Adrenal gland (tissue), 12 donors: Measurements from ENCODE around the gene CARD10. TPM values are rescaled to one million over a fixed set of nuclear protein-coding genes. Genes with fewer than 3 reads are reported as not detected.
A peak's percentile ranks its signal among the peaks of the same experiment; 100 is the strongest.

Source experiments
- DNase-seq, 7 donors: peaks; one replicate each; pipeline ENCODE4 v3.0.0-alpha.2; 2019 to 2020
- H3K27ac ChIP-seq, 5 donors: fragments of 200-600 bp; sonication (generic) in 4 of 5; 1 replicate in 3 of 5; 2 replicates in 2 of 5; pipeline versions ENCODE4 v1.5.1 to v1.8.0; 2016 to 2020; ENCODE audit warnings: mild to moderate bottlenecking in 1 of 5
- H3K27me3 ChIP-seq: fragments of 200-600 bp; 2 replicates; pipeline ENCODE4 v1.8.0; 2021
- H3K36me3 ChIP-seq, 2 donors: fragments of 200-600 bp; replicated peaks in 1 of 2; 1 replicate in 1 of 2; 2 replicates in 1 of 2; pipeline versions ENCODE4 v1.5.1 to v1.8.0; 2018 to 2022
- H3K4me1 ChIP-seq, 2 donors: fragments of 200-600 bp; replicated peaks in 1 of 2; 1 replicate in 1 of 2; 2 replicates in 1 of 2; pipeline versions ENCODE4 v1.5.1 to v1.8.0; 2018 to 2021
- H3K4me3 ChIP-seq, 4 donors: fragments of 200-600 bp; sonication (generic) in 3 of 4; one replicate each; pipeline ENCODE4 v1.5.1; 2016 to 2018
- H3K9me3 ChIP-seq, 3 donors: fragments of 200-600 bp; sonication (generic) in 1 of 3; replicated peaks in 1 of 3; 1 replicate in 2 of 3; 2 replicates in 1 of 3; pipeline versions ENCODE4 v1.5.1 to v1.8.0; 2016 to 2021
- POLR2A ChIP-seq, 2 donors: fragments of 450-650 bp; IDR thresholded peaks; one replicate each; pipeline ENCODE4 v1.6.1; 2017; ENCODE audit warnings: antibody characterized with exemption in 2 of 2, mild to moderate bottlenecking in 2 of 2, moderate library complexity in 1 of 2
- WGBS, 4 donors: extraction: QIAGEN DNeasy Blood & Tissue Kit in 2 of 4; methylation state at CpG; one replicate each; pipeline versions ENCODE4 v1.1.5 to v1.1.7; 2013 to 2017; 5-methylcytosine and 5-hydroxymethylcytosine counted together
- intact Hi-C, 2 donors: fragments of 100-400 bp; cut with DNase I; formaldehyde crosslinking; loops; one replicate each; pipeline versions ENCODE4 v1.14.1 to v1.15.0; 2022 to 2023
- polyA plus RNA-seq, 3 donors: library from polyadenylated mRNA; stranded (reverse); fragments of 200-250 nt in 2 of 3; fragments of 350-450 nt in 1 of 3; fragmentation: Illumina TruSeq in 1 of 3; extraction: RNeasy Lipid Tissue Mini Kit (QIAGEN cat#74804) in 1 of 3; gene quantifications; one replicate each; pipeline ENCODE4 v1.2.3, GENCODE V29; 2013 to 2014
- total RNA-seq, 9 donors: library from RNA; depleted of rRNA in 4 of 9; stranded (reverse); fragments of >200 nt in 4 of 9; fragments of 120-200 nt in 1 of 9; fragmentation: NEBNext Ultra II Directional in 1 of 9; extraction: Animal tissue kit (Norgen Biotek cat#: 25700) in 1 of 9; gene quantifications; one replicate each; pipeline versions ENCODE4 v1.1.0 to v1.2.4, GENCODE V29; 2013 to 2023
- TF ChIP-seq, protein P1 (sequence below), 6 experiments: fragments of 450-650 bp in 4 of 6; fragments of 200-600 bp in 2 of 6; sonication (generic) in 1 of 6; IDR thresholded peaks; 1 replicate in 5 of 6; 2 replicates in 1 of 6; pipeline versions ENCODE4 v1.5.1 to v1.8.0; 2016 to 2021; ENCODE audit warnings: antibody characterized with exemption in 6 of 6, mild to moderate bottlenecking in 2 of 6, moderate library complexity in 1 of 6
- donor health status: healthy with polysubstance abuse.
- donor health status: Bipolar disorder and iron deficiency.
- donor health status: DM: yes; HTN: yes; CAD: no.
- donor health status: DM: no; HTN: no; CAD: no.
- donor health status: DM: no; HTN: no; CAD: no.
- donor health status: DM: yes; HTN: yes; CAD: no.

The CARD10 gene
- total and polyA plus RNA-seq, 12 donors: 3.3 to 34.2 (median 19.0) TPM

DNA sequence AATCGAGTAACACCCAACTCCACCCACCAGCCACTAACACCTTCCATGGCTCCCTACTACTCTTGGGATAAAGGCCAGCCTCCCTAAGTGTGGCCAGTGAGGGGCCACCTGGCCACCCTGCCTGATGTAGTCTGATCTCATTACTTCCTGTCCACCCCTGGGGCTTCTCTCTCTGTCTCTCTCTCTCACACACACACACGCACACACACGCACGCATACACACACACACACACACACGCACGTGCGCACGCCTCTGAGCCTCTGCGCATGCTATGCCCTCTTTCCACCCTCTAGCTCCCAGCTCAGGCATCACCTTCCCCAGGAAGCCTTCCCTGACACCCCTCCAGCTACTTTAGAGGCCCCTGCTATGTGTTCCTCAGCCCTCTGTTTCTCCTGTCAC, 37.0 kb downstream of the CARD10 start:
- WGBS, 4 donors: 82 to 87% (median 83%) methylated on average over 9 of the region's 9 CpGs
- H3K27me3 ChIP-seq: no peaks in the 10 kb centered on the region

GRCh38 chr22:37481347-37481907, 37.8 kb downstream of the CARD10 start:
- WGBS, 4 donors: 75 to 90% (median 87%) methylated on average over 7 to 12 of the region's 12 CpGs
- Histone ChIP-seq H3K4me1 (peaks cover 4 to 6% of the 10 kb centered on the region in 2 donors), H3K27me3 (no peaks in the 10 kb centered on the region), H3K9me3 (no peaks in the 10 kb centered on the region), H3K36me3 (no peaks in the 10 kb centered on the region), H3K4me3 (no peak overlapping the region), H3K27ac (no peak overlapping the region)
- no peak for TF ChIP-seq POLR2A (IDR thresholded peaks at IDR 0.05)
- TF ChIP-seq, protein P1, sequence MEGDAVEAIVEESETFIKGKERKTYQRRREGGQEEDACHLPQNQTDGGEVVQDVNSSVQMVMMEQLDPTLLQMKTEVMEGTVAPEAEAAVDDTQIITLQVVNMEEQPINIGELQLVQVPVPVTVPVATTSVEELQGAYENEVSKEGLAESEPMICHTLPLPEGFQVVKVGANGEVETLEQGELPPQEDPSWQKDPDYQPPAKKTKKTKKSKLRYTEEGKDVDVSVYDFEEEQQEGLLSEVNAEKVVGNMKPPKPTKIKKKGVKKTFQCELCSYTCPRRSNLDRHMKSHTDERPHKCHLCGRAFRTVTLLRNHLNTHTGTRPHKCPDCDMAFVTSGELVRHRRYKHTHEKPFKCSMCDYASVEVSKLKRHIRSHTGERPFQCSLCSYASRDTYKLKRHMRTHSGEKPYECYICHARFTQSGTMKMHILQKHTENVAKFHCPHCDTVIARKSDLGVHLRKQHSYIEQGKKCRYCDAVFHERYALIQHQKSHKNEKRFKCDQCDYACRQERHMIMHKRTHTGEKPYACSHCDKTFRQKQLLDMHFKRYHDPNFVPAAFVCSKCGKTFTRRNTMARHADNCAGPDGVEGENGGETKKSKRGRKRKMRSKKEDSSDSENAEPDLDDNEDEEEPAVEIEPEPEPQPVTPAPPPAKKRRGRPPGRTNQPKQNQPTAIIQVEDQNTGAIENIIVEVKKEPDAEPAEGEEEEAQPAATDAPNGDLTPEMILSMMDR (IDR thresholded peaks at IDR 0.05): no peak
- intact Hi-C loops: no loop called here
- DNase-seq: no peak

More for the DNA sequence above, 37.0 kb downstream of the CARD10 start:
- Histone ChIP-seq H3K36me3 (no peaks in the 10 kb centered on the region), H3K4me3 (no peak overlapping the region), H3K27ac (no peak overlapping the region), H3K9me3 (no peaks in the 10 kb centered on the region), H3K4me1 (peaks cover 8% of the 10 kb centered on the region in 2 donors)
- no peak for TF ChIP-seq POLR2A (IDR thresholded peaks at IDR 0.05)
- TF ChIP-seq, protein P1 (IDR thresholded peaks at IDR 0.05): no peak
- no peak for DNase-seq
- intact Hi-C loops: no loop called here

DNA sequence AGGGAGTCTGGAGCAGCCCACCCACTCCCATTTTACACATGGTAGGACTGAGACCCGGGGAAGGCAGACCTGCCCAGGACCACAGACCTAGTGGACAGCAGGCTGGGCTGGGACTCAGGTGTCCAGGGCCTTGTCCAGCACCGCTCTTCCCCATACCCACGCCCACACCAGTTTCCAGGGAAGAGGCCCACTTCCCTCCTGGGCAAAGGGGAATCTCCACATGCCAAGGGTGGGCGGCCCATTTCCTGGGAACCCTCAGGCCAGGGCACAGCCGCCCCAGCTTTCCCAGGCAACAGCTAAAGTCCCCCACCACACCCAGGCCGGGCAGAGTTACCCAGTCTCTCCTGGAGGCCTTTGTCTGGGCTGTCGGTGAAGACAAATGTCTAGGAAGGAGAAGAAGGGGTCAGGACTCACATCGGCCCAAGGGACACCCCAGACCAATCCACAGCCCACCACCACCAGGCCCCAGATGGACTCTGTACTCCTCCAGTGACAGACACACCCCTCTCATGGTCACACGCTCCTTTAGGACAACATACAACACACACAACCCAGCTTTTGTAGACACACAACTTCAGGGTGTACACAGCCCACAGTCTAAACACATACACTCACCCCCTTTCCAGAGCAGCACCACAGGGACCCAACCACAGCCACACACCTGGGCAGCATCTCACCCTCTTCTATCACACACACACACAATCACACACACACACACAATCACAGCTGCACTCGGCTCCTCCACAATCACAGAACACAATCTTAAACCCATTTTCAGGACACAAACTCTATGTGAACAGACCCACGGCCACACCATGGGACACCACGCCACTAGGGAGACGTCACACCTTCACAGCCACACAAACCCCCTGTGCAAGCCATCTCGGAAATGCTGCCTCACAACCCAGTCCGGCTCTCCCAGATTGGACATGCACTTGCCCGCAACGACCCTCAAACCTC, 38.5 kb downstream of the CARD10 start:
- intact Hi-C loops: no loop called here
- TF ChIP-seq, protein P1 (IDR thresholded peaks at IDR 0.05): no peak
- no peak for TF ChIP-seq POLR2A (IDR thresholded peaks at IDR 0.05)
- WGBS, 4 donors: 83 to 91% (median 88%) methylated on average over 15 to 17 of the region's 17 CpGs
- H3K27ac ChIP-seq: no peak overlapping the region
- no peaks in the 10 kb centered on the region for H3K27me3 ChIP-seq
- no peak overlapping the region for H3K4me3 ChIP-seq
- peak in 1 of 7 donors; percentile 12 for DNase-seq
- no peaks in the 10 kb centered on the region for H3K9me3 ChIP-seq
- H3K4me1 ChIP-seq: no peaks in the 10 kb centered on the region
- no peaks in the 10 kb centered on the region for H3K36me3 ChIP-seq

GRCh38 chr22:37479196-37479595, 40.0 kb downstream of the CARD10 start:
- Histone ChIP-seq H3K9me3 (no peaks in the 10 kb centered on the region), H3K4me1 (no peaks in the 10 kb centered on the region), H3K36me3 (no peaks in the 10 kb centered on the region), H3K27ac (no peak overlapping the region), H3K27me3 (no peaks in the 10 kb centered on the region), H3K4me3 (no peak overlapping the region)
- intact Hi-C loops: no loop called here
- 62 to 89% (median 84%) methylated on average over 3 to 15 of the region's 15 CpGs for WGBS, 4 donors
- TF ChIP-seq POLR2A (IDR thresholded peaks at IDR 0.05): no peak
- TF ChIP-seq, protein P1 (IDR thresholded peaks at IDR 0.05): no peak
- DNase-seq: no peak
